HFF-Myc (cell line): Measurements from ENCODE around the gene SYNE1.

ENCODE experiments used
- DNase-seq: peaks from one replicate; pipeline ENCODE4 v3.0.0-alpha.2; 2011; ENCODE audit warnings: low read depth; ENCODE audit errors: extremely low read depth
- H3K4me3 ChIP-seq: replicated peaks from 2 replicates; pipeline ENCODE4 v1.5.1; 2011; ENCODE audit warnings: low read depth, mild to moderate bottlenecking, control low read depth, low read length
- TF ChIP-seq, protein P1 (sequence below): IDR thresholded peaks from 2 replicates; pipeline ENCODE4 v1.5.1; 2012; ENCODE audit warnings: mild to moderate bottlenecking, low read depth, low read length, control low read depth; ENCODE audit errors: missing control alignments

SYNE1 gene

DNA sequence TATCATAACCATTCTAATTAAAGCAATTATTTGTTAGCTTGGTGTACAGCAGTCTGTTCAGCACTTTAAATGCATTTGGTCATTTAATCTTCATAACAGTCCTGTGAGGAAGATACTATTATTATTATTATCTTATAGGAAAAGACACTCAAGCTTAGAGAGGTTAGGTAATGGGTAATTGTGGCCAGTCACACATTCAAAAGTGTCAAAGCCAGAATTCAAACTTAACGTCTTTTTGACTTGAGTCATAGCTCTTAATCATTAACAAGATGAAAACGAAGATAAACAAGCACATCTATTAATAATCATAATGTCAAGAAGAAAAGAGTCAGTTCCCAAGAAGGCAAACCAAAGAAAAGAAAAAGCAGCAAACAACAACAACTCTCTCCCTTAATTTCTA lies 251.0 kb downstream of the SYNE1 start:
- TF ChIP-seq, protein P1, sequence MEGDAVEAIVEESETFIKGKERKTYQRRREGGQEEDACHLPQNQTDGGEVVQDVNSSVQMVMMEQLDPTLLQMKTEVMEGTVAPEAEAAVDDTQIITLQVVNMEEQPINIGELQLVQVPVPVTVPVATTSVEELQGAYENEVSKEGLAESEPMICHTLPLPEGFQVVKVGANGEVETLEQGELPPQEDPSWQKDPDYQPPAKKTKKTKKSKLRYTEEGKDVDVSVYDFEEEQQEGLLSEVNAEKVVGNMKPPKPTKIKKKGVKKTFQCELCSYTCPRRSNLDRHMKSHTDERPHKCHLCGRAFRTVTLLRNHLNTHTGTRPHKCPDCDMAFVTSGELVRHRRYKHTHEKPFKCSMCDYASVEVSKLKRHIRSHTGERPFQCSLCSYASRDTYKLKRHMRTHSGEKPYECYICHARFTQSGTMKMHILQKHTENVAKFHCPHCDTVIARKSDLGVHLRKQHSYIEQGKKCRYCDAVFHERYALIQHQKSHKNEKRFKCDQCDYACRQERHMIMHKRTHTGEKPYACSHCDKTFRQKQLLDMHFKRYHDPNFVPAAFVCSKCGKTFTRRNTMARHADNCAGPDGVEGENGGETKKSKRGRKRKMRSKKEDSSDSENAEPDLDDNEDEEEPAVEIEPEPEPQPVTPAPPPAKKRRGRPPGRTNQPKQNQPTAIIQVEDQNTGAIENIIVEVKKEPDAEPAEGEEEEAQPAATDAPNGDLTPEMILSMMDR = no peak
- H3K4me3 ChIP-seq = no peak overlapping the region
- DNase-seq = no peak

DNA sequence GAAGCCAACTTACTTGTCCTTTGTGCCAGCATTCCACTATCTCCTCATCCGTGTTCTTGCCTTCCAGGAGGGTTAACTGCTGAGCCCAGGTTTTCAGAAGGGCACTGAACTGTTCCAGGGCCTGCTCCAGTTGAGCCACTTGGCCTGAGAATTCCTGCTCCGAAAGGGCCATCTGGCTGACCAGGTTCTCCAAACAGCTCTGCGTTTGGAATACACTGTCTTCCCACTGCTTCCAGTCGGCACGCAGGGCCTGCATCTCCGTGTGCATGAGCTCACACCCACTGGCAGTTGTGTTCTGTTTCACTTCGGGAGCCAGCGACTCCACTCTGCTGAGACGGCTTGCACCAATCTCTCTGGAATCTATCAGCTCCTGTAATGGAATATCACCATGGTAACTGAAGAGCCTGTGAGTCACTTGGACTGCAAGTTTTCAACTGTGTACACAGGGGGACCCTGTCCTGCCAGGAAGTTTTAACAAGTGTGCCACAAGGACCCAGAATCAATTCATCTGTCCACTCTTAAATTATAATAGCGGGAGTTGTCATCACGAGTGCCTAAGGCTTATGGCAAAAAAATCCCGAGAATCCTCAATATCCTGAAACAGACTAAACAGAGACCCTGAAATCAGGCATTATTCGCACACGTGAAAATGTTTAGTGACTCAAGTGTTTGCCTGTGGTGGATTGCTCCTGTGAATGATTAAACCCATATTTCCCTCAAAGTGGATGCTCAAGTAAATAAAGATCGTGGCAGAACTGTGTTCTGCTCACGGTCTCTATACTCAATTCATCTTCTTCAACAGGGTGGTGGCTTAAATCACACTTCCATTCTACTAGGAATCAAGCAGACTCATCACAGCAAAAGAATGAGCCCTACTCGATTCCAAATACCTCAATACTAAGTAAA lies 255.9 kb downstream of the SYNE1 start:
- DNase-seq = peak; percentile 94

DNA sequence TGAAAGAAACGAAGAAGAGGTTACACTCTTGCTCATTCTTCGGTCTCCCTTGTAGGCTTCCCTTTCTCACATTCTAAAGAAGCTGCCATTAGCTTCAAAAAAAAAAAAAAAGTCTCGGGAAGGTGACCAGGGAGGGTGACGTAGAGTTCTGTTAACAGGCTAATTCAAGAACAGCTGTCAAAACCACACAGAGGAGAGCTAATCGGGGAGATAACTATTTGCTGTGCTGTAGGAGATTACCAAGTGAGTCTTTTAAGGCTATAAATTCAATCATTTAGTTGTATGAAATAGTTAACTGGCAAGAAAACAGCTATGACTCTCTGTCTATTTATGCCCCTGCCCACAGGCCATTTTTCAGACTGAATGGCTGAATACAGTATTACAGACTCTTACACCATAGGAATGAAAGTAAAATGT lies 256.8 kb downstream of the SYNE1 start:
- peak; percentile 29 for DNase-seq
- TF ChIP-seq, protein P1 = no peak
- peak overlapping the region; percentile 65 for H3K4me3 ChIP-seq

More for the DNA sequence above, 255.9 kb downstream of the SYNE1 start:
- H3K4me3 ChIP-seq = peak overlapping the region; percentile 65
- TF ChIP-seq, protein P1 = no peak

DNA sequence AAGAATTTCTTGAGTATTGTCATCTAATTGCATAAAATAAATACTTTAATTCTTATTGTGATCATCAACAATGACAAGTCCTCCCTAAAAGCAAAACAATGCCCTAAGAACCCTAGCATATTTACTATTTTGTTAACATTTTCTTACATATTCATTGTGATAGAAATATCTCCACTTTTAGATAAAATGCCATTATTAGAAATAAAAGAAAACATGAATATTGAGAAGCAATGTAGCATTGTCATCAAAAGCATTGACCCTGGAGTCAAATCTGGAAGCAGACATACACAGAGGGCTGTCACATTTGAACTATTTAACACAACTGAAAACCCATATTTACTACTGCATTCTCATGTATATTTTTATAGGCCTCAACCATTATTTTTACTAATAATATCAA lies 257.7 kb downstream of the SYNE1 start:
- TF ChIP-seq, protein P1 = no peak
- no peak for DNase-seq
- H3K4me3 ChIP-seq = peak overlapping the region; percentile 65

DNA sequence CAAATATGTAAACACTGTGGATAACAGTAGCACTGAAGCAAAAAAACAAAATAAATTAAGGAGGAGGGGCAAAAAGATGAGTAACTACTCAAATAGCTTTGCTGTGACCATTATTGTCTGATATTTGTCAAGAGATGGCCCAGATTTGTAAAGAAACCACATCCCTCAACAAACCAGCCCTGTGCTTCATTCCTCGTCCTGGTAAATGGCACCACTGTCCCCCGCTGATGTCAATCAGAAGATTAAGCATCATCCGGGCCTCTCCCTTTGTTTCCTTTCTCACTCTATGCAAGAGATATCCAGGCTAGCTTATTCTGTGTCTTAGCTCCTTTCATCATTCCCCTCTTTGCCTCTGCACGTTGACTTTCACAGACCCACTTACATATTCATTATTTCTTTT lies 259.0 kb downstream of the SYNE1 start:
- no peak for DNase-seq
- no peak overlapping the region for H3K4me3 ChIP-seq
- TF ChIP-seq, protein P1 = no peak

DNA sequence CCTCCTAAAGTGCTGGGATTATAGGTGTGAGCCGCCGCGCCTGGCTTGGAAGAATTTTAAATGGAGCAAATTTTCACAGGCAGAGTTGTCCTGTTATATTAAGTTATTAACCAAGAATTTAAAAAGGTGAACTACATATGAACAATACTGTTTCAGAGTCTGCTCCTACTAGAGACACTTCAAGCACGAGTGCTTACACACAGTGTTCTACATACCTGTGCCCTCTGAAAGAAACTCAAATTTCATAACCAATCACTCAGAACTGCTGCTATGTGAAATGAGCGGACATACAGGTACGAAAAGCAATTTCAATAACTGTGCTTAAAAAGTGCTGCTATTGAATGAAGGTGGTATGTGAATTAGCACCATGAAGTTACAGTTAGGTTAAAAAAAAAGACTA lies 262.0 kb downstream of the SYNE1 start:
- no peak overlapping the region for H3K4me3 ChIP-seq
- no peak for DNase-seq
- TF ChIP-seq, protein P1 = no peak

DNA sequence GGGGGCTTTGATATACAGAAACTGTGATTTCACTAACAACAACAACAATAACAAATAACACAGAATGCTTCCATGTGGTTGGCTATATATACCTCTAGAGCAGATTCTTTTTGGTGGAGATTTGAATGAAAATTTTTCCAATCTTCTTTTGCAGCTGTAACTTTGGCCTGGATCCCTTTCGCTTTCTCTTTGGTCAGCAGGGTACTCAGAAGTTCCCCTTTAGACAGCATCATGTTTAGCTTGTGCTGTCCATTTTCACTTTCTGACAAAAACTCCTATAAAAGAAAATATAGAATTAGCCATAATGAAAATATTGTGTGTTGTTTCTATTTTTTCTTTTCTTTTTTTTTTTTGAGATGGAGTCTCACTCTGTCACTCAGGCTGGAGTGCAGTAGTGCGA lies 264.2 kb downstream of the SYNE1 start:
- DNase-seq = no peak
- H3K4me3 ChIP-seq = no peak overlapping the region
- TF ChIP-seq, protein P1 = no peak
